Liver (tissue), 9 donors: ENCODE data around the gene FAT4. TPM values are rescaled to one million over a fixed set of nuclear protein-coding genes. Genes with fewer than 3 reads are reported as not detected.

ENCODE experiments used
- DNase-seq: peaks from one replicate; pipeline ENCODE4 v3.0.0-alpha.2; 2017; ENCODE audit warnings: low spot score
- H3K27ac ChIP-seq, 2 donors: one replicate each; pipeline ENCODE4 v1.7.0; 2013; ENCODE audit warnings: inconsistent platforms in 2 of 2, low read length in 2 of 2, control low read depth in 1 of 2, low read depth in 1 of 2, mild to moderate bottlenecking in 1 of 2
- H3K27me3 ChIP-seq, 4 donors: one replicate each; pipeline versions ENCODE4 v1.6.1 to v1.7.0; 2013; ENCODE audit warnings: low read length in 3 of 4, inconsistent platforms in 1 of 4, mild to moderate bottlenecking in 1 of 4, moderate library complexity in 1 of 4; ENCODE audit not compliant: control insufficient read depth in 4 of 4, insufficient read depth in 4 of 4
- H3K36me3 ChIP-seq, 4 donors: one replicate each; pipeline versions ENCODE4 v1.6.1 to v1.7.0; 2013; ENCODE audit warnings: low read length in 3 of 4, mild to moderate bottlenecking in 3 of 4, low read depth in 1 of 4, moderate library complexity in 1 of 4; ENCODE audit not compliant: control insufficient read depth in 4 of 4, insufficient read depth in 3 of 4
- H3K4me1 ChIP-seq, 4 donors: one replicate each; pipeline versions ENCODE4 v1.6.1 to v1.7.0; 2013; ENCODE audit warnings: low read length in 3 of 4, mild to moderate bottlenecking in 3 of 4, moderate library complexity in 1 of 4; ENCODE audit not compliant: control insufficient read depth in 4 of 4, insufficient read depth in 4 of 4
- H3K4me3 ChIP-seq, 3 donors: one replicate each; pipeline versions ENCODE4 v1.6.1 to v1.7.0; 2013; ENCODE audit warnings: low read length in 3 of 3, control low read depth in 1 of 3, low read depth in 1 of 3, mild to moderate bottlenecking in 1 of 3
- H3K9ac ChIP-seq, 2 donors: one replicate each; pipeline ENCODE4 v1.7.0; 2013; ENCODE audit warnings: low read length in 2 of 2, mild to moderate bottlenecking in 2 of 2, moderate library complexity in 2 of 2, control low read depth in 1 of 2, low read depth in 1 of 2
- H3K9me3 ChIP-seq, 4 donors: one replicate each; pipeline versions ENCODE4 v1.6.1 to v1.7.0; 2013; ENCODE audit warnings: low read length in 3 of 4; ENCODE audit not compliant: control insufficient read depth in 4 of 4
- EGR1 ChIP-seq, 2 donors: IDR thresholded peaks; 2 replicates each; pipeline ENCODE4 v1.6.1; 2016 to 2018; ENCODE audit warnings: antibody characterized with exemption in 2 of 2, low read depth in 2 of 2
- FOXA1 ChIP-seq: IDR thresholded peaks from 2 replicates; pipeline ENCODE4 v1.6.1; 2016; ENCODE audit warnings: antibody characterized with exemption
- FOXA2 ChIP-seq: IDR thresholded peaks from 2 replicates; pipeline ENCODE4 v1.6.1; 2016; ENCODE audit warnings: antibody characterized with exemption
- GABPA ChIP-seq, 2 donors: IDR thresholded peaks in 1 of 2; conservative IDR thresholded peaks in 1 of 2; 2 replicates each; pipeline ENCODE4 v1.6.1; 2016; ENCODE audit warnings: antibody characterized with exemption in 2 of 2, mild to moderate bottlenecking in 1 of 2, moderate library complexity in 1 of 2
- HNF4A ChIP-seq, 2 donors: conservative IDR thresholded peaks; 2 replicates each; pipeline ENCODE4 v1.6.1; 2016; ENCODE audit warnings: antibody characterized with exemption in 2 of 2, mild to moderate bottlenecking in 2 of 2
- HNF4G ChIP-seq: IDR thresholded peaks from 2 replicates; pipeline ENCODE4 v1.6.1; 2016; ENCODE audit warnings: antibody characterized with exemption
- JUND ChIP-seq, 2 donors: IDR thresholded peaks; 2 replicates each; pipeline ENCODE4 v1.6.1; 2016; ENCODE audit warnings: antibody characterized with exemption in 2 of 2
- NR2F2 ChIP-seq: IDR thresholded peaks from 2 replicates; pipeline ENCODE4 v1.6.1; 2016; ENCODE audit warnings: antibody characterized with exemption
- RAD21 ChIP-seq, 2 donors: IDR thresholded peaks; 2 replicates each; pipeline ENCODE4 v1.6.1; 2016; ENCODE audit warnings: antibody characterized with exemption in 2 of 2, mild to moderate bottlenecking in 2 of 2
- RXRA ChIP-seq, 2 donors: IDR thresholded peaks; 2 replicates each; pipeline ENCODE4 v1.6.1; 2017 to 2018; ENCODE audit warnings: antibody characterized with exemption in 2 of 2, mild to moderate bottlenecking in 1 of 2
- SP1 ChIP-seq: IDR thresholded peaks from 2 replicates; pipeline ENCODE4 v1.6.1; 2018; ENCODE audit warnings: antibody characterized with exemption, mild to moderate bottlenecking
- TAF1 ChIP-seq: conservative IDR thresholded peaks from 2 replicates; pipeline ENCODE4 v1.6.1; 2016; ENCODE audit warnings: antibody characterized with exemption, mild to moderate bottlenecking
- YY1 ChIP-seq: IDR thresholded peaks from 2 replicates; pipeline ENCODE4 v1.6.1; 2016; ENCODE audit warnings: antibody characterized with exemption, mild to moderate bottlenecking
- WGBS: extraction: QIAGEN DNeasy Blood & Tissue Kit; methylation state at CpG from one replicate; pipeline ENCODE4 v1.1.7; 2013; 5-methylcytosine and 5-hydroxymethylcytosine counted together
- polyA plus RNA-seq, 2 donors: library from polyadenylated mRNA; stranded (reverse) in 1 of 2; unstranded in 1 of 2; fragments of 200-250 nt in 1 of 2; fragments of >200 nt in 1 of 2; fragmentation: Nextera tagmentation in 1 of 2; extraction: Ambion mirVana in 1 of 2; gene quantifications; one replicate each; pipeline versions ENCODE4 v1.2.1 to v1.2.3, GENCODE V29; 2013 to 2015
- total RNA-seq, 2 donors: library from RNA; depleted of rRNA; stranded (reverse); fragments of >200 nt; gene quantifications; one replicate each; pipeline ENCODE4 v1.2.3, GENCODE V29; 2014
- TF ChIP-seq, protein P1 (sequence below): IDR thresholded peaks from 2 replicates; pipeline ENCODE4 v1.6.1; 2016; ENCODE audit warnings: antibody characterized with exemption, mild to moderate bottlenecking
- TF ChIP-seq, protein P2 (sequence below): IDR thresholded peaks from 2 replicates; pipeline ENCODE4 v1.6.1; 2016; ENCODE audit warnings: antibody characterized with exemption
- TF ChIP-seq, protein P3 (sequence below): IDR thresholded peaks from 2 replicates; pipeline ENCODE4 v1.6.1; 2016; ENCODE audit warnings: antibody characterized with exemption
- TF ChIP-seq, protein P4 (sequence below): IDR thresholded peaks from 2 replicates; pipeline ENCODE4 v1.6.1; 2016; ENCODE audit warnings: antibody characterized with exemption
- TF ChIP-seq, protein P5 (sequence below): fragments of 150-350 bp; IDR thresholded peaks from 2 replicates; pipeline ENCODE4 v1.5.1; 2017; ENCODE audit warnings: improper control_type of control experiment, low read depth, low read length; ENCODE audit not compliant: missing input control
- donor health status: healthy.
- donor health status: healthy.
- donor health status: healthy.
- donor health status: healthy.
- donor health status: healthy.

FAT4 gene
- total and polyA plus RNA-seq, 4 donors = 0.90 to 11.5 (median 4.1) TPM

DNA sequence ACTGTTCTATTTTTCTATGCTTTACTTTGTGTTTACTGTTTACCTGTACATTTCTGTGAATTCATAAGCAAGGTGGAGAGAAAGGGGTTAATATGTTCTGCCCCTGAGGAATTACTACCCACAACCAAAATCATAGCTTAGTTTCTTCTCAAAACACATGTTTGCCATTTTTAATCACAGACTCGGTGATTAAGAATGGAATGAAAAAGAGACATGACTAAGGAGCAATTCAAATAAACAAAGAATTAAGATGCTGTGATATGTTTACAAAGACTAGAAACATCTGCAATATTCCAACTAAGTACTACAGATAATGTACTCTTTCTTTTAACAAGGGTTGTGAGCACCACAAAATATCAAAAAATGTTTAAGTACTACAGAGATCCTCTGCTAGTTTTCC is 11.7 kb upstream of the FAT4 start:
- no peak for DNase-seq
- no peaks in the 10 kb centered on the region for H3K9me3 ChIP-seq
- H3K4me3 ChIP-seq = no peak overlapping the region
- WGBS = 81% methylated on average over 1 of the region's 1 CpG
- no peaks in the 10 kb centered on the region for H3K27me3 ChIP-seq
- H3K36me3 ChIP-seq = no peaks in the 10 kb centered on the region
- no peak overlapping the region for H3K27ac ChIP-seq
- TF ChIP-seq, protein P1, sequence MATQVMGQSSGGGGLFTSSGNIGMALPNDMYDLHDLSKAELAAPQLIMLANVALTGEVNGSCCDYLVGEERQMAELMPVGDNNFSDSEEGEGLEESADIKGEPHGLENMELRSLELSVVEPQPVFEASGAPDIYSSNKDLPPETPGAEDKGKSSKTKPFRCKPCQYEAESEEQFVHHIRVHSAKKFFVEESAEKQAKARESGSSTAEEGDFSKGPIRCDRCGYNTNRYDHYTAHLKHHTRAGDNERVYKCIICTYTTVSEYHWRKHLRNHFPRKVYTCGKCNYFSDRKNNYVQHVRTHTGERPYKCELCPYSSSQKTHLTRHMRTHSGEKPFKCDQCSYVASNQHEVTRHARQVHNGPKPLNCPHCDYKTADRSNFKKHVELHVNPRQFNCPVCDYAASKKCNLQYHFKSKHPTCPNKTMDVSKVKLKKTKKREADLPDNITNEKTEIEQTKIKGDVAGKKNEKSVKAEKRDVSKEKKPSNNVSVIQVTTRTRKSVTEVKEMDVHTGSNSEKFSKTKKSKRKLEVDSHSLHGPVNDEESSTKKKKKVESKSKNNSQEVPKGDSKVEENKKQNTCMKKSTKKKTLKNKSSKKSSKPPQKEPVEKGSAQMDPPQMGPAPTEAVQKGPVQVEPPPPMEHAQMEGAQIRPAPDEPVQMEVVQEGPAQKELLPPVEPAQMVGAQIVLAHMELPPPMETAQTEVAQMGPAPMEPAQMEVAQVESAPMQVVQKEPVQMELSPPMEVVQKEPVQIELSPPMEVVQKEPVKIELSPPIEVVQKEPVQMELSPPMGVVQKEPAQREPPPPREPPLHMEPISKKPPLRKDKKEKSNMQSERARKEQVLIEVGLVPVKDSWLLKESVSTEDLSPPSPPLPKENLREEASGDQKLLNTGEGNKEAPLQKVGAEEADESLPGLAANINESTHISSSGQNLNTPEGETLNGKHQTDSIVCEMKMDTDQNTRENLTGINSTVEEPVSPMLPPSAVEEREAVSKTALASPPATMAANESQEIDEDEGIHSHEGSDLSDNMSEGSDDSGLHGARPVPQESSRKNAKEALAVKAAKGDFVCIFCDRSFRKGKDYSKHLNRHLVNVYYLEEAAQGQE = no peak
- TF ChIP-seq RAD21 (IDR thresholded peaks at IDR 0.05) (no peak), YY1 (no peak), TAF1 (no peak), FOXA1 (no peak), RXRA (IDR thresholded peaks at IDR 0.05) (no peak), GABPA (IDR thresholded peaks at IDR 0.05 in 1 of 2, conservative IDR thresholded peaks at IDR 0.05 in 1 of 2) (no peak), HNF4G (no peak), EGR1 (IDR thresholded peaks at IDR 0.05; ENCODE audit: low read depth in 2 of 2) (no peak), HNF4A (conservative IDR thresholded peaks at IDR 0.05) (no peak), FOXA2 (no peak), JUND (IDR thresholded peaks at IDR 0.05) (no peak), SP1 (no peak), NR2F2 (no peak)
- TF ChIP-seq, protein P2, sequence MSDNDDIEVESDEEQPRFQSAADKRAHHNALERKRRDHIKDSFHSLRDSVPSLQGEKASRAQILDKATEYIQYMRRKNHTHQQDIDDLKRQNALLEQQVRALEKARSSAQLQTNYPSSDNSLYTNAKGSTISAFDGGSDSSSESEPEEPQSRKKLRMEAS = no peak
- TF ChIP-seq, protein P3, sequence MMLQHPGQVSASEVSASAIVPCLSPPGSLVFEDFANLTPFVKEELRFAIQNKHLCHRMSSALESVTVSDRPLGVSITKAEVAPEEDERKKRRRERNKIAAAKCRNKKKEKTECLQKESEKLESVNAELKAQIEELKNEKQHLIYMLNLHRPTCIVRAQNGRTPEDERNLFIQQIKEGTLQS = no peak
- TF ChIP-seq, protein P4, sequence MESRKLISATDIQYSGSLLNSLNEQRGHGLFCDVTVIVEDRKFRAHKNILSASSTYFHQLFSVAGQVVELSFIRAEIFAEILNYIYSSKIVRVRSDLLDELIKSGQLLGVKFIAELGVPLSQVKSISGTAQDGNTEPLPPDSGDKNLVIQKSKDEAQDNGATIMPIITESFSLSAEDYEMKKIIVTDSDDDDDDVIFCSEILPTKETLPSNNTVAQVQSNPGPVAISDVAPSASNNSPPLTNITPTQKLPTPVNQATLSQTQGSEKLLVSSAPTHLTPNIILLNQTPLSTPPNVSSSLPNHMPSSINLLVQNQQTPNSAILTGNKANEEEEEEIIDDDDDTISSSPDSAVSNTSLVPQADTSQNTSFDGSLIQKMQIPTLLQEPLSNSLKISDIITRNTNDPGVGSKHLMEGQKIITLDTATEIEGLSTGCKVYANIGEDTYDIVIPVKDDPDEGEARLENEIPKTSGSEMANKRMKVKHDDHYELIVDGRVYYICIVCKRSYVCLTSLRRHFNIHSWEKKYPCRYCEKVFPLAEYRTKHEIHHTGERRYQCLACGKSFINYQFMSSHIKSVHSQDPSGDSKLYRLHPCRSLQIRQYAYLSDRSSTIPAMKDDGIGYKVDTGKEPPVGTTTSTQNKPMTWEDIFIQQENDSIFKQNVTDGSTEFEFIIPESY = no peak
- TF ChIP-seq, protein P5, sequence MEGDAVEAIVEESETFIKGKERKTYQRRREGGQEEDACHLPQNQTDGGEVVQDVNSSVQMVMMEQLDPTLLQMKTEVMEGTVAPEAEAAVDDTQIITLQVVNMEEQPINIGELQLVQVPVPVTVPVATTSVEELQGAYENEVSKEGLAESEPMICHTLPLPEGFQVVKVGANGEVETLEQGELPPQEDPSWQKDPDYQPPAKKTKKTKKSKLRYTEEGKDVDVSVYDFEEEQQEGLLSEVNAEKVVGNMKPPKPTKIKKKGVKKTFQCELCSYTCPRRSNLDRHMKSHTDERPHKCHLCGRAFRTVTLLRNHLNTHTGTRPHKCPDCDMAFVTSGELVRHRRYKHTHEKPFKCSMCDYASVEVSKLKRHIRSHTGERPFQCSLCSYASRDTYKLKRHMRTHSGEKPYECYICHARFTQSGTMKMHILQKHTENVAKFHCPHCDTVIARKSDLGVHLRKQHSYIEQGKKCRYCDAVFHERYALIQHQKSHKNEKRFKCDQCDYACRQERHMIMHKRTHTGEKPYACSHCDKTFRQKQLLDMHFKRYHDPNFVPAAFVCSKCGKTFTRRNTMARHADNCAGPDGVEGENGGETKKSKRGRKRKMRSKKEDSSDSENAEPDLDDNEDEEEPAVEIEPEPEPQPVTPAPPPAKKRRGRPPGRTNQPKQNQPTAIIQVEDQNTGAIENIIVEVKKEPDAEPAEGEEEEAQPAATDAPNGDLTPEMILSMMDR = no peak
- peaks cover 0 to 9% (median 5%) of the 10 kb centered on the region in 4 donors for H3K4me1 ChIP-seq
- H3K9ac ChIP-seq = no peak overlapping the region
